Astrocyte of the spinal cord (primary cell): ENCODE data around the gene AGPS.
"Not testable (repeated sequence)": the region's sequence is repeated elsewhere in the genome, so short reads cannot be mapped to it uniquely, and the experiment has no call there.

ENCODE experiments used
- DNase-seq: peaks from one replicate; pipeline ENCODE4 v3.0.0; 2011; ENCODE audit warnings: low read depth, low spot score
- H3K4me3 ChIP-seq: 2 replicates; pipeline ENCODE4 v1.5.1; 2011; ENCODE audit warnings: low read depth, mild to moderate bottlenecking, low read length, moderate library complexity
- CTCF ChIP-seq: IDR thresholded peaks from 2 replicates; pipeline ENCODE4 v1.5.1; 2012; ENCODE audit warnings: low read depth, mild to moderate bottlenecking, low read length, inconsistent platforms
- in situ Hi-C: cut with HindIII; loops from 2 replicates; pipeline ENCODE4 v1.10.0; 2017; ENCODE audit warnings: low sequenced_read_pairs

The AGPS gene

GRCh38 chr2:177482195-177482594, 89.6 kb downstream of the AGPS start:
- H3K4me3 ChIP-seq = no peak overlapping the region
- DNase-seq = no peak
- in situ Hi-C loops = no loop called here
- no peak for TF ChIP-seq CTCF

GRCh38 chr2:177483531-177483930, 91.0 kb downstream of the AGPS start:
- DNase-seq = no peak
- no peak overlapping the region for H3K4me3 ChIP-seq
- no peak for TF ChIP-seq CTCF
- in situ Hi-C loops = no loop called here

- no peak for TF ChIP-seq CTCF
- DNase-seq = no peak
- in situ Hi-C loops = no loop called here
- H3K4me3 ChIP-seq = no peak overlapping the region
Measured at GRCh38 chr2:177484180-177484795, 91.7 kb downstream of the AGPS start.

GRCh38 chr2:177485657-177486056, 93.1 kb downstream of the AGPS start:
- in situ Hi-C loops, DNase-seq, H3K4me3 ChIP-seq: not testable (repeated sequence)

- peak; percentile 64 for TF ChIP-seq CTCF
- peak; percentile 52 for DNase-seq
- H3K4me3 ChIP-seq = no peak overlapping the region
- in situ Hi-C loops = no loop called here
Measured at GRCh38 chr2:177489719-177490301, 97.2 kb downstream of the AGPS start.

- in situ Hi-C loops = no loop called here
- DNase-seq = no peak
Measured at GRCh38 chr2:177495945-177496344, 103.4 kb downstream of the AGPS start.

More at GRCh38 chr2:177495945-177496344, 103.4 kb downstream of the AGPS start:
- no peak overlapping the region for H3K4me3 ChIP-seq
- no peak for TF ChIP-seq CTCF
